Kidney (tissue), 14 donors: ENCODE results near the gene NKAIN2. TPM values are rescaled to one million over a fixed set of nuclear protein-coding genes. Genes with fewer than 3 reads are reported as not detected.

Source experiments
- DNase-seq, 5 donors: peaks; one replicate each; pipeline ENCODE4 v3.0.0-alpha.2; 2013 to 2020
- FAIRE-seq: peaks from 2 replicates; lab custom pipeline; 2012; peaks lifted over from hg19 to GRCh38; lab: Jason Lieb, UNC
- H3K27ac ChIP-seq, 2 donors: one replicate each; pipeline ENCODE4 v1.7.0; 2013; ENCODE audit warnings: low read depth in 2 of 2, low read length in 2 of 2, inconsistent platforms in 1 of 2
- H3K27me3 ChIP-seq: one replicate; pipeline ENCODE4 v1.7.1; 2013; ENCODE audit warnings: low read length, inconsistent platforms; ENCODE audit not compliant: control insufficient read depth, insufficient read depth
- H3K36me3 ChIP-seq, 3 donors: one replicate each; pipeline versions ENCODE4 v1.7.0 to v1.7.1; 2013; ENCODE audit warnings: low read length in 3 of 3, control low read depth in 1 of 3, inconsistent platforms in 1 of 3; ENCODE audit not compliant: insufficient read depth in 3 of 3, control insufficient read depth in 2 of 3
- H3K4me1 ChIP-seq, 3 donors: one replicate each; pipeline versions ENCODE4 v1.7.0 to v1.7.1; 2013; ENCODE audit warnings: low read length in 3 of 3, inconsistent platforms in 1 of 3, low read depth in 1 of 3; ENCODE audit not compliant: control insufficient read depth in 2 of 3, insufficient read depth in 2 of 3
- H3K4me3 ChIP-seq, 3 donors: one replicate each; pipeline versions ENCODE4 v1.7.0 to v1.8.1; 2013; ENCODE audit warnings: low read length in 3 of 3, control low read depth in 1 of 3, inconsistent platforms in 1 of 3
- H3K9ac ChIP-seq, 3 donors: one replicate each; pipeline versions ENCODE4 v1.7.0 to v1.7.1; 2013; ENCODE audit warnings: low read length in 3 of 3, control low read depth in 1 of 3, inconsistent platforms in 1 of 3
- H3K9me3 ChIP-seq, 3 donors: one replicate each; pipeline versions ENCODE4 v1.7.0 to v1.7.1; 2013; ENCODE audit warnings: low read length in 3 of 3, control low read depth in 1 of 3, inconsistent platforms in 1 of 3; ENCODE audit not compliant: control insufficient read depth in 2 of 3, insufficient read depth in 1 of 3
- CTCF ChIP-seq: IDR thresholded peaks from 3 replicates; pipeline ENCODE4 v1.5.1; 2012; ENCODE audit warnings: mild to moderate bottlenecking, moderate library complexity, borderline replicate concordance; ENCODE audit not compliant: insufficient read depth; ENCODE audit errors: extremely low read depth
- intact Hi-C: fragments of 100-400 bp; cut with DNase I; formaldehyde crosslinking; loops from one replicate; pipeline ENCODE4 v1.11.1; 2022
- polyA plus RNA-seq: library from polyadenylated mRNA; stranded (reverse); fragments of 350-450 nt; fragmentation: Illumina TruSeq; extraction: RNeasy Lipid Tissue Mini Kit (QIAGEN cat#74804); gene quantifications from one replicate; pipeline ENCODE4 v1.2.3, GENCODE V29; 2014; ENCODE audit warnings: low read depth, low replicate concordance; ENCODE audit not compliant: insufficient read depth
- total RNA-seq: library from RNA; stranded (reverse); fragmentation: NEBNext Ultra II Directional; extraction: Animal tissue kit (Norgen Biotek cat#: 25700); gene quantifications from one replicate; pipeline ENCODE4 v1.2.1, GENCODE V29; 2021
- donor health status: control.
- donor health status: control.
- donor health status: control.
- donor health status: control.
- donor health status: control.
- donor health status: DM: yes; HTN: yes; CAD: no.
- donor health status: Normal renal cell carcinoma (clear cell type).

Gene NKAIN2
- total and polyA plus RNA-seq, 2 donors from 2014 or later: 0.39 to 1.8 TPM

GRCh38 chr6:124223611-124224345, 420.1 kb downstream of the NKAIN2 start:
- FAIRE-seq (no peak), DNase-seq (no peak)
- TF ChIP-seq CTCF: no peak
- H3K9me3 ChIP-seq: no peaks in the 10 kb centered on the region
- no peak overlapping the region for H3K27ac ChIP-seq
- no peak overlapping the region for H3K9ac ChIP-seq
- no peaks in the 10 kb centered on the region for H3K36me3 ChIP-seq
- H3K4me1 ChIP-seq: no peaks in the 10 kb centered on the region
- H3K4me3 ChIP-seq: no peak overlapping the region
- intact Hi-C loops: no loop called here
- H3K27me3 ChIP-seq: no peaks in the 10 kb centered on the region

- FAIRE-seq: no peak
- Histone ChIP-seq H3K4me3 (no peak overlapping the region), H3K27me3 (no peaks in the 10 kb centered on the region), H3K27ac (no peak overlapping the region), H3K9ac (no peak overlapping the region), H3K36me3 (no peaks in the 10 kb centered on the region), H3K4me1 (no peaks in the 10 kb centered on the region), H3K9me3 (no peaks in the 10 kb centered on the region)
- TF ChIP-seq CTCF: no peak
- DNase-seq: peak in 1 of 5 donors; percentile 2
- intact Hi-C loops: no loop called here
Observed at GRCh38 chr6:124226396-124226795, 422.7 kb downstream of the NKAIN2 start.

- Histone ChIP-seq H3K9ac (no peak overlapping the region), H3K27me3 (no peaks in the 10 kb centered on the region), H3K36me3 (no peaks in the 10 kb centered on the region), H3K4me3 (no peak overlapping the region), H3K4me1 (no peaks in the 10 kb centered on the region), H3K27ac (no peak overlapping the region), H3K9me3 (no peaks in the 10 kb centered on the region)
- FAIRE-seq (no peak), DNase-seq (no peak)
- intact Hi-C loops: no loop called here
- no peak for TF ChIP-seq CTCF
Observed at GRCh38 chr6:124233221-124233620, 429.6 kb downstream of the NKAIN2 start.
